GM19099 (cell line): ENCODE measurements around the gene GSTM1.

Source experiments
- POLR2A ChIP-seq: IDR thresholded peaks from 3 replicates; pipeline ENCODE4 v1.6.1; 2011; ENCODE audit warnings: low read depth; ENCODE audit not compliant: insufficient read length; ENCODE audit errors: extremely low read depth

GSTM1 gene

DNA sequence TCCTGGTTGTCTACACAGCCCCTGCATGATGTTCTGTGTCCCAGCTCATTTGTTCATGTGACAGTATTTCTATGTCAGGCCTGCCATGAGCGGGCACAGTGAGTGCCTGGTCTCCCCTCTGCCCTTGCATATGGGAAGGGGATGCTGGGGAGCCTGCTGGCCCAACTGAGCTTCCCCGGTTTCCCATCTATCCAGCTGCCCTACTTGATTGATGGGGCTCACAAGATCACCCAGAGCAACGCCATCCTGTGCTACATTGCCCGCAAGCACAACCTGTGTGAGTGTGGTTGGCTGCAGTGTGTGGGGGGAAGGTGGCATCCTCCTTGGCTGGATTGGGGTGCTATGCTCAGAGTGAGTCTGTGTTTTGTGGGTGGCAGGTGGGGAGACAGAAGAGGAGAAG is 30.2 kb upstream of the GSTM1 start:
- TF ChIP-seq POLR2A = no peak

DNA sequence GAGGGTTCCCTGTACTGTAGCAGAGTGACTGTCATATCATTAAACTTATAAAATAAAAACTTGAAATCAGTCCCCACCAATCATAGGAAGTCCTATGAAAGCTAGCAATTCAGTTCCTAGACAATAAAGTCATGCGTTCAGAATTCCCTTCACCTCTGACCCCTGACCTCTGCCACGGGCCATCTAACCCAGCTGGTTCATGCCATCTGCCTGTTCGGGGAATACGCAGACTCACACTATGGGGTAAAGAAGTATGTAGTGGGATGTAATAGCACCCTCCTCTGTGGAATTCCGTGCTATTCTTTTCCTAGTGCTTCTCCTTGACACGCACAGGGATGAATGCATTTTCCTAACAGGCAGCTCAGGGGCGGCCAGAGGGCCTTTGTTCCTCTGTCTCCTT is 29.6 kb upstream of the GSTM1 start:
- no peak for TF ChIP-seq POLR2A

DNA sequence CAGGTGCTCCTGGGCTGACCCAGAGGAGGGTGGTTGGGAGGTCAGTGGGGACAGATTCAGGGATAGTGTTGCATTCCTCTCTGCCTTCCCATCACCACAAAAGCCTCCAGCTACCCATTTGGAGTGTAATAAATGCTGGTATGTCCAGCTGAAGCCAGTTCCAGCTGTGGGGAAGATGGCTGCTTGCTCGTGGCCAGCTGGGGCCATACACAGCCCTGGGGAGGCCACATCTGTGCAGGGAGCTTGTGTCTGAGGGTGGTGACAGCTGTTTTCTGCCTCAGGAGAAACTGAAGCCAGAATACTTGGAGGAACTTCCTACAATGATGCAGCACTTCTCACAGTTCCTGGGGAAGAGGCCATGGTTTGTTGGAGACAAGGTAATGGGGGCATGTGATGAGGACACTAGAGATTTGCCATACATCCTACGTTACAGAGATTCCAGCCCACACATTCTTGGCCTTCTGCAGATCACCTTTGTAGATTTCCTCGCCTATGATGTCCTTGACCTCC is 29.0 kb upstream of the GSTM1 start:
- TF ChIP-seq POLR2A = no peak

DNA sequence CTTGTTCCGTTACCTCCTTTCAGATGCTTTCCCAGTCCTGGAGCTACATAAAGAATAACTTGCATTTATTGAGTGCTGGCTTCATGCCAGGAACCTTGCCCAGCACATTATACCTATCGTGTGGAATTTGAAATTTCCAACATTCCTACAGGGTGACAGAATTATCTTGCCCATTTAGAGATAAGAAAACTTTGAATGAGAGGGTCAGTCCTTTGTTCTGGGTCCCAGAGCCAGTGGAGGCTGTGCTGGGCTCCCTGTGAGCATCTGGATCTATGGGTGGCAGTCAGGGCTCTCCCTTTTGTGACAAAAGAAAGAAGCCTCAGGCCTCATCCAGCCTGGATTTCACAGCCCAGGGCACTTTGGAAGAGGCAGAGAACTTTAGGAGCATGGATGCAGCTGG is 28.5 kb upstream of the GSTM1 start:
- TF ChIP-seq POLR2A = no peak

DNA sequence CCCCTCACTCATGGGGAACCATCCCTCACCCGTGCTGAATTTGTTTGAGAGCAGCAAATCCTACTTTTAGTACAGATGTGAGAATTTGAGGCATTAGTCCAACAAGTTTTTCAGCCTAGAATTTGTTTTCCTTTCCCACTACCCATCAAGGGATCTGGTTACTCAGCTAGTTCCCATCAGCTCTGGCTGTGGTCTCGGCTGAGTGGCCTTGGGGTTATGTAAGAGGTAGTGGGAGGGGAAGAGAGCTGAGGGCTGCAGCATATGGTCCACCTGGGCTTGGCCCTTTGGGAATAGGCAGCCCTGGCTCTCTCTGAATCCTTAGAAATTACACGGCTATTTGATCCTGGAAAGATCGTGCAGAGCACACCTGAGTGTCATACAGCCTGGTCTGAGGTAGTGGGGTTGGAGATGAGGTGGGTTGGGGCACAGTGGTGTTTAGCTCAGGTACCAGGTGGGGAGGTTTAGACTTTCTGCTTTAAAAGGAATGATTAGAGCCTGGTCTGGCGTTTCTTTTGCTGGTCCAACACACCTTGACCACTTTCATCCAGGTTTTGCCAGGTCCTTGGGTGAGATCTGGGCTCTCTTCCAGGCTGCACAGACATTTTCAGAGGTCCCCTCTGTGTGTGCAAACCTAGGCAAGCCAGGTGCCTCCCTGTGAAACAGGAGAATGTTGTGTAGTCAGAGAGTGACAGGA is 27.5 kb upstream of the GSTM1 start:
- no peak for TF ChIP-seq POLR2A

DNA sequence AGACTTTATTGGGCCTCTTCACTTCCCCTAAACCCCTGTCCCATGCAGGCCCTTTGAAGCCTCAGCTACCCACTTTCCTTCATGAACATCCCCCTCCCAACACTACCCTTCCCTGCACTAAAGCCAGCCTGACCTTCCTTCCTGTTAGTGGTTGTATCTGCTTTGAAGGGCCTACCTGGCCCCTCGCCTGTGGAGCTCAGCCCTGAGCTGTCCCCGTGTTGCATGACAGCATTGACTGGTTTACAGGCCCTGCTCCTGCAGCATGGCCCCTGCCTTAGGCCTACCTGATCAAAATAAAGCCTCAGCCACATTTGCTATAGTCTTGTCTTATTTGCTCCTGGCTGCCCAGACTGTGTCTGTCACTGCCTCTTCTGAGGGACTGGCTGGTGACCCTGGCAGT is 26.2 kb upstream of the GSTM1 start:
- TF ChIP-seq POLR2A = no peak

DNA sequence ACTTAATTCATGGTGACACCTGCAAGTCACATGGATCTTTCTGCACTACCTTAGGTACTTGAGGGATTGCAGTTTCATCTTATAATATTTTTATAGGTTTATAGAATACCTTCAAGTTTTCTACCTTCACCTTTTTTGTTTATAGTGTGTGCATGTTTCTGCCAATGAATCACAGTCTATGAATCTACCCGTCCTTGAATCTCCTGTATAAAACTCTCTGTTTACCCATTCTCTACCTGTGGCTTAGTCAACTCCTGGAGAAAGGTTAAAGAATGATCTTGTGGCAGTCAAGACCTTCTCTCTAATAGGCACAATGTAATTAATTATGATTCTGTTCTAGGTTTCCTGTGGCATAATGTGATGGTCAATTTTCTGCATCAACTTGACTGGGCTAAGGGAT is 22.9 kb upstream of the GSTM1 start:
- no peak for TF ChIP-seq POLR2A

DNA sequence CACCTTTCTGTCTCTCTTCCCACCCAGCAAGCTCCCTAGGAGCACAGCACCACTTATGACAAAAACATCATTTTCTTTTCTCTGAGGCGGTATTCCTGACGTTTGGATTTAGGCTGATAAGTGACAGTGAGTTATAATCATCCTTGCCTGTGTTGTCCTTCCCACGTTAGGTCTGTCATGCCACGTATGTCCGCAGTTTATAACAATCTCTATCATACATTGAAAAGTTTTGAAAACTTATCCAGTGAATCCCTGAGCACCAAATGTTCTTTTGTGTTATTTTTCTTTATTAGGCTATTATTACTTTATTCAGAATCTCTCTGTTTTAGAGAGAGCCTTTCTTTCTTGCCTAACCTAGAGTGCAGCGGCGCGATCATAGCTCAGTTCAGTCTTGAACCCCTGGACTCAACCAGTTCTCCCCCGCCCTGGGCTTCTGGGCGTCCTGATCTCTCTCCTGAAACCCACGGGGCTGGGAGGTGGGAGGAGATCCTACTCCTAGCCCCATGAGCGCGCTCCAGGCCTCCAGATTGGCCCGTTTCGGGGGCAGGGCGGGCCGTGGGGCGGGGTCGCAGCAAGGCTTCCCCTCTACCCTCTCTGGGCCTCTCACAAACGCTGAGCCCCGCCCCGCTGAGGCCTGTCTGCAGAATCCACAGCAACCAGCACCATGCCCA is 20.0 kb upstream of the GSTM1 start, which contains the start of gene GSTM2:
TSS of gene GSTM2 (plus strand) at position 606 of the 671 bp plus-strand sequence. CDS start at position 665, 59 bp downstream.
- peak; percentile 17 for TF ChIP-seq POLR2A

DNA sequence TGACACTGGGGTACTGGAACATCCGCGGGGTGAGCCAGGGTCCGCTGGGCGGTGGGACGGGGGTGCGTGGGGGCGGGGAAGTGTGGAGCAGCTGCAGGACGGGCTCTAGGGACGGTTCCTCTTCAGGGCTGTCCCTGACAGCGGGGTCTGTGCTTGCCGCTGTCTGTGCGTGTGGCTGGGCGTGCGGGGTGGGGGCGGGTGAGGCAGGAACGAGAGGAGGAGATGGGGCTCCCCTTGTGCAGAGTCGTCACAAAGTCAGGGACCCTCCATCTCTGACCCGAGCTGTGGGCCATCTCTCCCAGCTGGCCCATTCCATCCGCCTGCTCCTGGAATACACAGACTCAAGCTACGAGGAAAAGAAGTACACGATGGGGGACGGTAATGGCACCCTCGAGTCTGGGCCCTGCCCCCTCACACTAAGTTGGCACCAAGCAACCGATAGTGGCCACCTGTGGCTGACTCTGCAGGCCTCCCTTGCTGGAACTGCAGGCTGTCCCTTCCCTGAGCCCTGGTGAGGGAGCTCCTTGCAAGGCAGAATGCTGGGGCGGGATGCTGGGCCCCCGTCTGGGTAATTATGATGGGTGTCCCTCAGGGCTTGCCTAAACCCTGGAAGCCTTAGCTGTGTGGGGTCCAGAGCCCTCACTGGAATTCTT is 19.4 kb upstream of the GSTM1 start:
- no peak for TF ChIP-seq POLR2A

DNA sequence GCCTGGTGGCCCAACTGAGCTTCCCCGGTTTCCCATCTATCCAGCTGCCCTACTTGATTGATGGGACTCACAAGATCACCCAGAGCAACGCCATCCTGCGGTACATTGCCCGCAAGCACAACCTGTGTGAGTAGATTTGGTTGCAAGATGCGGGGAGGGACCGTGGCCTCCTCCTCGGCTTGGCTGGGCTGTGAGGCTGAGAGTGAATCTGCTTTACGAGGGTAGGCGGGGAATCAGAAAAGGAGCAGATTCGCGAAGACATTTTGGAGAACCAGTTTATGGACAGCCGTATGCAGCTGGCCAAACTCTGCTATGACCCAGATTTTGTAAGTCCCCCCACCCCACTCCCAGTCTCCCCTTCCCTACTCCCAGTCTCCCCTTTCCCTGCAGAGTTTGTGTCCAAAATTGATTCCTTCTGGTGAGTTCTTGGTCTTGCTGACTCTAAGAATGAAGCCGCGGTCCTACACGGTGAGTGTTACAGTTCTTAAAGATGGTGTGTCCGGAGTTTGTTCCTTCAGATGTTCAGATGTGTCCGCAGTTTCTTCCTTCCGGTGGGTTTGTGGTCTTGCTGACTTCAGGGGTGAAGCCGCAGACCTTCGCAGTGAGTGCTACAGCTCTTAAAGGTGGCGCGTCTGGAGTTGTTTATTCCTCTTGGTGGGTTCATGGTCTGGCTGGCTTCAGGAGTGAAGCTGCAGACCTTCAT is 18.2 kb upstream of the GSTM1 start:
- no peak for TF ChIP-seq POLR2A

DNA sequence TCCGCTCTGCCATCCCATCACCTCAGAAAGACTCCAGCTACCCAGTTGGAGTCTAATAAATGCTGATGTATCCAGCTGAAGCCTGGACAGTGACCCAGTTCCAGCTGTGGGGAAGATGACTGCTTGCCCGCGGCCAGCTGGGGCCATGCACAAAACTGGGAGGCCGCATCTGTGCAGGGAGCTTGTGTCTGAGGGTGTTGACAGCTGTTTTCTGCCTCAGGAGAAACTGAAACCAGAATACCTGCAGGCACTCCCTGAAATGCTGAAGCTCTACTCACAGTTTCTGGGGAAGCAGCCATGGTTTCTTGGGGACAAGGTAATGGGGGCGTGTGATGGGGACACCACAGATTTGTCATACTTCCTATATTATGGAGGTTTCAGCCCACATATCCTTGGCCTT is 16.6 kb upstream of the GSTM1 start:
- TF ChIP-seq POLR2A = no peak

DNA sequence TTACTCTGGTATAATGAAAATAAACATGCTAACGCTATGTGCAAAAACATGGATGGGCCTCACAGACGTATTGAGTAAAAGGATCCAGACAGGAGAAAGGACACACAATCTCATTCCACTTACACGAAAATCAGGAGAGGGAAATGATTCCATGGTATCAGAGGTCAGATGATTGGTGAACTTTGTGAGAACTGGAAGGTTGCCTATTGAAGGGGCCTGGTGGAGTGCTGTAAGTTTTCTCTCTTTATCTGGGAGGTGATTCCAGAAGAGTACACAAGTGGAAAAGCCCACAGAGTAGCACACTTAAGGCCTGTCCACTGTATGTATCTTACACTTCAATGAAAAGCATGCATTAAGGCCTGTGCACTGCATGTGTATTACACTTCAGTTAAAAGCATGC is 10.2 kb upstream of the GSTM1 start:
- no peak for TF ChIP-seq POLR2A

DNA sequence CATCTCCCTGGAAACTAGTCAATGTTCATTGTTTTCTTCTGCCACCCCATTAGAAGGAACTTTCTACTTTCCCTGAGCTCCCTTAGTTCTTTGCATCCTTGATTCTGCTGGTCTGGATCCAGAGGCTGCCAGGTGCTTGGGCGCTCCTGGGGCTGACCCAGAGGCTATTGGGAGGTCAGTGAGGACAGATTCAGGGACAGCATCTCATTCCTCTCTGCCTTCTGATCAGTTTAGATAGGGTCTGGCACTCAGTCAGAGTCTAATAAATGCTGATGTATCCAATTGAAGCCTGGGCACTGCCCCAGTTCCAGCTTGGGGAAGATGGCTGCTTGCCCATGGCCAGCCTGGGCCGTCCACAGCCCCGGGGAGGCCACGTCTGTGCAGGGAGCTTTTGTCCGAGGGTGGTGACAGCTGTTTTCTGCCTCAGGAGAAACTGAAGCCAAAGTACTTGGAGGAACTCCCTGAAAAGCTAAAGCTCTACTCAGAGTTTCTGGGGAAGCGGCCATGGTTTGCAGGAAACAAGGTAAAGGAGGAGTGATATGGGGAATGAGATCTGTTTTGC is 2.3 kb downstream of the GSTM1 start:
- TF ChIP-seq POLR2A = no peak

DNA sequence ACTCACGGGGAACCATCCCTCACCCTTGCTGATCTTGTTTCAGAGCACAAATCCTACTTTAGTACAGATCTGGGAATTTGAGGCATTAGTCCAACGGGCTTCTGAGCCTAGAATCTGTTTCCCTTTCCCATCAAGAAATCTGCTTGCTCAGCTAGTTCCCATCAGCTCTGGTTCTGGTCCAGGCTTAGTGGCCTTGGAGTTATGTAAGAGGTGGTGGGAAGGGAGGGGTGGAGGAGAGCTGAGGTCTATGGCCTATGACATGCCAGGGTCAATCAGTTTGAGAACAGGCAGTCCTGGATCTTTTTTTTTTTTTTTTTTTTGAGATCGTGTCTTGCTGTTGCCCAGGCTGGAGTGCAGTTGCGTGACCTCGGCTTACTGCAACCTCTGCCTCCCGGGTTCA is 4.1 kb downstream of the GSTM1 start:
- no peak for TF ChIP-seq POLR2A

DNA sequence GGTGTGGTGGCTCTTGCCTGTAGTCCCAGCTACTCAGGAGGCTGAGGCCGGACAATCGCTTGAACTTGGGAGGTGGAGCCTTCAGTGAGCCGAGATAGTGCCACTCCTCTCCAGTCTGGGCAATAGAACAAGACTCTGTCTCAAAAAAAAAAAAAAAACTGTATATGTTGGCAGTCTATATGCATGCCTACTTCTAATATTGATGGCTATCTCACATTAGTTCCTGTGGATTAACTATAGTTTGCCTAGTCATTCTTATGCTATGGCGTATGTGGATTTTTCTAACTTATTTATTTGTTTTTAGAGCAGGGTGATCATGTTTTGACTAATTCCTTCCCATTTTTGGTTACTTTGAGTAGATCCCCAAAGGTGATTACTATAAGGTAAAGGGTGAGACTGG is 9.4 kb downstream of the GSTM1 start:
- no peak for TF ChIP-seq POLR2A
